ENCODE measurements around the gene SLC13A2.

The SLC13A2 gene

GRCh38 chr17:28499684-28500357 is 26.4 kb downstream of the SLC13A2 start:
- TF ChIP-seq CREB1 (IDR thresholded peaks at IDR 0.05; ENCODE audit: low read depth) (no peak), EGR1 (IDR thresholded peaks at IDR 0.05) (no peak), FOXM1 (IDR thresholded peaks at IDR 0.05; ENCODE audit: borderline replicate concordance, low read depth) (no peak), EP300 (IDR thresholded peaks at IDR 0.05; ENCODE audit: borderline replicate concordance) (no peak), TEAD4 (IDR thresholded peaks at IDR 0.05) (no peak), NFIC (IDR thresholded peaks at IDR 0.05) (no peak), TAF1 (IDR thresholded peaks at IDR 0.05; ENCODE audit: low read depth) (no peak), TCF12 (IDR thresholded peaks at IDR 0.05; ENCODE audit: low read depth) (no peak), CEBPB (IDR thresholded peaks at IDR 0.05) (no peak), RAD21 (IDR thresholded peaks at IDR 0.05; ENCODE audit: low read depth) (no peak), MAX (IDR thresholded peaks at IDR 0.05) (no peak), YY1 (IDR thresholded peaks at IDR 0.05; ENCODE audit: low read depth) (no peak)
- TF ChIP-seq, protein P1, sequence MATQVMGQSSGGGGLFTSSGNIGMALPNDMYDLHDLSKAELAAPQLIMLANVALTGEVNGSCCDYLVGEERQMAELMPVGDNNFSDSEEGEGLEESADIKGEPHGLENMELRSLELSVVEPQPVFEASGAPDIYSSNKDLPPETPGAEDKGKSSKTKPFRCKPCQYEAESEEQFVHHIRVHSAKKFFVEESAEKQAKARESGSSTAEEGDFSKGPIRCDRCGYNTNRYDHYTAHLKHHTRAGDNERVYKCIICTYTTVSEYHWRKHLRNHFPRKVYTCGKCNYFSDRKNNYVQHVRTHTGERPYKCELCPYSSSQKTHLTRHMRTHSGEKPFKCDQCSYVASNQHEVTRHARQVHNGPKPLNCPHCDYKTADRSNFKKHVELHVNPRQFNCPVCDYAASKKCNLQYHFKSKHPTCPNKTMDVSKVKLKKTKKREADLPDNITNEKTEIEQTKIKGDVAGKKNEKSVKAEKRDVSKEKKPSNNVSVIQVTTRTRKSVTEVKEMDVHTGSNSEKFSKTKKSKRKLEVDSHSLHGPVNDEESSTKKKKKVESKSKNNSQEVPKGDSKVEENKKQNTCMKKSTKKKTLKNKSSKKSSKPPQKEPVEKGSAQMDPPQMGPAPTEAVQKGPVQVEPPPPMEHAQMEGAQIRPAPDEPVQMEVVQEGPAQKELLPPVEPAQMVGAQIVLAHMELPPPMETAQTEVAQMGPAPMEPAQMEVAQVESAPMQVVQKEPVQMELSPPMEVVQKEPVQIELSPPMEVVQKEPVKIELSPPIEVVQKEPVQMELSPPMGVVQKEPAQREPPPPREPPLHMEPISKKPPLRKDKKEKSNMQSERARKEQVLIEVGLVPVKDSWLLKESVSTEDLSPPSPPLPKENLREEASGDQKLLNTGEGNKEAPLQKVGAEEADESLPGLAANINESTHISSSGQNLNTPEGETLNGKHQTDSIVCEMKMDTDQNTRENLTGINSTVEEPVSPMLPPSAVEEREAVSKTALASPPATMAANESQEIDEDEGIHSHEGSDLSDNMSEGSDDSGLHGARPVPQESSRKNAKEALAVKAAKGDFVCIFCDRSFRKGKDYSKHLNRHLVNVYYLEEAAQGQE (IDR thresholded peaks at IDR 0.05; ENCODE audit: low read depth): no peak
- TF ChIP-seq, protein P2, sequence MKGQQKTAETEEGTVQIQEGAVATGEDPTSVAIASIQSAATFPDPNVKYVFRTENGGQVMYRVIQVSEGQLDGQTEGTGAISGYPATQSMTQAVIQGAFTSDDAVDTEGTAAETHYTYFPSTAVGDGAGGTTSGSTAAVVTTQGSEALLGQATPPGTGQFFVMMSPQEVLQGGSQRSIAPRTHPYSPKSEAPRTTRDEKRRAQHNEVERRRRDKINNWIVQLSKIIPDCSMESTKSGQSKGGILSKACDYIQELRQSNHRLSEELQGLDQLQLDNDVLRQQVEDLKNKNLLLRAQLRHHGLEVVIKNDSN (IDR thresholded peaks at IDR 0.05): no peak

DNA sequence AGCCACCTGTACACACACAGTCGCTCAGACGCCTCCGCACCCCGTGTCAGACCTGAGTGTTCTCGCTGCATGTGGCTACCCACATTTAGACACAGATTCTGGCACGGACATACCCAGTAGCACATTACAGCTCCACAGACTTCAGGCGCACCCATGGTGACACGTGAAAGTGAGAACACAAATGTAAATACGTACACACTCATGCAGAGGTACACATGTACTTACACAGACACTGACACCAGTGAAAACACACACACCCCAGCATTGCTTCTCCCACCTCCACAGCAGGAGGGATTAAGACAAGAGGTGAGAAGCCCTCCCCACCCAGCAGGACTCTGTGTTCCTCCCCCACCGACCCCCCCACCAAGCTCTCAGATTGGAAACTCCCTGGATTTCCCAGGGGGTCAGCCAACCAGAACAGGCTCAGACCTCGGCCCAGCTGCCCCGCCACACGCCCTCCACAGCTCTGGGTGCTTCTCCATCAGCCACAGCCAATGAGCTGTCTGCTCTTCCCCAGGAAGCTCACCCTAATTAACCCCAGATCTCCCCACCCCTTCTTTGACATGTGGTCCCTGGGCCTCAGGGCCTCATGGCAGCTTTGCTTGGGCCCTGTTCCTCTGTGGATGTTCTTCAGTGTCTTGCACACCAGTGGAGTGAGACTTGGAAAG is 27.4 kb downstream of the SLC13A2 start:
- TF ChIP-seq EP300 (IDR thresholded peaks at IDR 0.05; ENCODE audit: borderline replicate concordance) (no peak), NFIC (IDR thresholded peaks at IDR 0.05) (no peak), TCF12 (IDR thresholded peaks at IDR 0.05; ENCODE audit: low read depth) (no peak), EGR1 (IDR thresholded peaks at IDR 0.05) (no peak), MAX (IDR thresholded peaks at IDR 0.05) (no peak), TAF1 (IDR thresholded peaks at IDR 0.05; ENCODE audit: low read depth) (no peak), ZBTB7A (IDR thresholded peaks at IDR 0.05; ENCODE audit: low read depth) (no peak), CEBPB (IDR thresholded peaks at IDR 0.05) (no peak)
- TF ChIP-seq, protein P1 (IDR thresholded peaks at IDR 0.05; ENCODE audit: low read depth): no peak
- TF ChIP-seq, protein P2 (IDR thresholded peaks at IDR 0.05): no peak

DNA sequence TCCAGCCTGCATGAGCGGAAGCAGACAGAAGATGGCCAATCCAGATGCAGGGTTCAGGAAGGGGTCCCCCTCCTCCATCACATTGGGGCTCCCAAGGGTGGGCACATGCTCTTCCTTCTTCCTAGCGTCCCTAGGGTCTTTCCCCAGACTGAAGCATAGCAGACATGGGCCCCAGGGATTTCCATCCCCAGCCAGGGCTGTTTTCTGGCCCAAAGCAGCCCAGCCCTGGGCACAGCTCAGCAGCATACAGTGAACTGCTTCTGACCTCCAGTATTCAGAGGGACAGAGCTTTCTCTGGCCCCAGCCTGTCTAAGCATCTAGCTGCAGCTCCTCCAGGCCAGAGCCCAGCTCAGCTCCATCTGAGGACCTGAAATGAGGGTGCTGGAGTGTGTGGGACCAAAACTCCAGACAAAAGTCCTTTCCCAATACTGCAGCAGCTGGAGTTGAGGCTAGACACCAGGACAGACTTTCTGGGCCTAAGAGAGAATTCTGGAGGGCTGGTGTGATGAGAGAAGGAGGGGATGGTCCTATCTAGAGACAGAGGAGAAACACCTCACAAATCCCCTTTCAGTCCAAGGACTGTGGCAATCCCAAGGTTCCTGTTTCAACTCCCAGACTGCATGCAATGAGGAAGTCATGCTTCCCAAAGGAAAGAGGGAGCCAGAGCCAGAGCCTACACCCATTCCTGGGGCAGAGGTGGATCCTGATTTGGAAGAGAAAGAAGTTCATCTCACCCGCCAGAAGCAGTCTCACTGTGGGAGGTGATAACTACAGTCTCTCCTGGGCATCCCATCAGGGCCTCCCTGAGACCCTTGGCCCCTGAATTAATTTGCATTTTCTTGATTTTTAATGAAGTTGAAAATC is 28.2 kb downstream of the SLC13A2 start:
- no peak for TF ChIP-seq CEBPB (IDR thresholded peaks at IDR 0.05)

DNA sequence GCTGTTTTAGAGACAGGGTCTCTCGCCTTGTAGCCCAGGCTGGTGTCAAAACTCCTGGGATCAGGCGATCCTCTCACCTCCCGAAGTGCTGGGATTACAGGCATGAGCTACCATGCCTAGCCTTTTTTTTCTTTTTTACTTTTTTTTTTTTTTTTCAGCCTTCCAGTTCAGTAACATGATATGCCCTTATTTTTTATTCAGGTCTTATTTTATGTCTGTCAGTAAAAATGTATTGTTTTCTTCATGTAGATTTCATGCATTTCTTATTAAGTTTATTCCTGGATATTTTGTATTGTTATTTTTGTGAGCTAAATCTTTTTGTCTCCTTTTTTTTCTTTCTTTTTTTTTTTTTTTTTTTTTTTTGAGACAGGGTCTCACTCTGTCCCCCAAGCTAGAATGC is 30.0 kb downstream of the SLC13A2 start:
- TF ChIP-seq TEAD4 (IDR thresholded peaks at IDR 0.05): no peak
- TF ChIP-seq, protein P2 (IDR thresholded peaks at IDR 0.05): no peak
- no peak for TF ChIP-seq RAD21 (IDR thresholded peaks at IDR 0.05; ENCODE audit: low read depth)
- TF ChIP-seq, protein P1 (IDR thresholded peaks at IDR 0.05; ENCODE audit: low read depth): no peak
- TF ChIP-seq ZBTB7A (IDR thresholded peaks at IDR 0.05; ENCODE audit: low read depth): no peak
- TF ChIP-seq MAX (IDR thresholded peaks at IDR 0.05): no peak
- no peak for TF ChIP-seq NFIC (IDR thresholded peaks at IDR 0.05)
- TF ChIP-seq FOXM1 (IDR thresholded peaks at IDR 0.05; ENCODE audit: borderline replicate concordance, low read depth): no peak
- no peak for TF ChIP-seq TCF12 (IDR thresholded peaks at IDR 0.05; ENCODE audit: low read depth)
- no peak for TF ChIP-seq EP300 (IDR thresholded peaks at IDR 0.05; ENCODE audit: borderline replicate concordance)
- TF ChIP-seq TAF1 (IDR thresholded peaks at IDR 0.05; ENCODE audit: low read depth): no peak
- no peak for TF ChIP-seq CEBPB (IDR thresholded peaks at IDR 0.05)
